Endothelial cell of umbilical vein (primary cell): ENCODE data around the gene UPF1. TPM values are rescaled to one million over a fixed set of nuclear protein-coding genes. Genes with fewer than 3 reads are reported as not detected.

ENCODE experiments used
- BruUV-seq: library from RNA; stranded (reverse); fragments of 400-500 nt; replicated peaks from 2 replicates; lab custom pipeline; 2021; lab: Mats Ljungman, UMichigan
- CTCF ChIA-PET: fragments of 300-600, 350-600 bp; sonication (Branson Sonifier 250); formaldehyde crosslinking; loops from one replicate; lab custom pipeline; 2021; ENCODE audit warnings: antibody characterized with exemption, inconsistent platforms; lab: Charles Lee
- POLR2A ChIA-PET: fragments of 300-600, 350-600 bp; sonication (Branson Sonifier 250); formaldehyde crosslinking; loops from one replicate; lab custom pipeline; 2021; ENCODE audit warnings: antibody characterized with exemption, inconsistent platforms; lab: Charles Lee
- DNase-seq: peaks from one replicate; pipeline ENCODE4 v3.0.0-alpha.2; 2011; ENCODE audit warnings: low read depth, low spot score
- FAIRE-seq: peaks from 2 replicates; lab custom pipeline; 2011; peaks lifted over from hg19 to GRCh38; lab: Jason Lieb, UNC
- H2AFZ ChIP-seq: 2 replicates; pipeline ENCODE4 v1.6.0; 2012; ENCODE audit warnings: low read depth, low read length, control low read depth, inconsistent platforms
- H3K27ac ChIP-seq: 2 replicates; pipeline ENCODE4 v1.5.1; 2011; ENCODE audit warnings: low read depth, mild to moderate bottlenecking, control low read depth, low read length, moderate library complexity; ENCODE audit not compliant: insufficient read depth
- H3K27me3 ChIP-seq, 2 experiments: 2 replicates each; pipeline versions ENCODE4 v1.6.0 to v1.6.1; 2011; ENCODE audit warnings: low read length in 2 of 2, mixed read lengths in 1 of 2; ENCODE audit not compliant: control insufficient read depth in 2 of 2, insufficient read depth in 2 of 2
- H3K36me3 ChIP-seq, 2 experiments: 2 replicates in 1 of 2; 3 replicates in 1 of 2; pipeline ENCODE4 v1.5.1; 2011; ENCODE audit warnings: low read length in 2 of 2, mild to moderate bottlenecking in 1 of 2, moderate library complexity in 1 of 2; ENCODE audit not compliant: control insufficient read depth in 2 of 2, insufficient read depth in 2 of 2; ENCODE audit errors: extremely low read depth in 1 of 2
- H3K4me1 ChIP-seq: 3 replicates; pipeline ENCODE4 v1.5.1; 2011; ENCODE audit warnings: mild to moderate bottlenecking, low read length; ENCODE audit not compliant: control insufficient read depth, insufficient read depth; ENCODE audit errors: extremely low read depth
- H3K4me2 ChIP-seq: 2 replicates; pipeline ENCODE4 v1.6.1; 2011; ENCODE audit warnings: low read length, control low read depth, mixed read lengths; ENCODE audit not compliant: insufficient read depth
- H3K4me3 ChIP-seq, 3 experiments: fragments of 200-600 bp in 1 of 3; sonication (generic), shearing (Covaris generic) in 1 of 3; replicated peaks in 1 of 3; 2 replicates each; pipeline ENCODE4 v1.5.1; 2011 to 2016; ENCODE audit warnings: control low read depth in 3 of 3, low read length in 3 of 3, mild to moderate bottlenecking in 2 of 3, inconsistent platforms in 1 of 3, low read depth in 1 of 3, moderate library complexity in 1 of 3; ENCODE audit not compliant: insufficient read depth in 1 of 3
- H3K79me2 ChIP-seq: 2 replicates; pipeline ENCODE4 v1.6.0; 2012; ENCODE audit warnings: low read length, inconsistent platforms; ENCODE audit not compliant: control insufficient read depth, insufficient read depth
- H3K9ac ChIP-seq: replicated peaks from 2 replicates; pipeline ENCODE3; 2011; ENCODE audit warnings: low read length, control low read depth; ENCODE audit not compliant: insufficient read depth; ENCODE audit errors: extremely low read depth
- H3K9me1 ChIP-seq: replicated peaks from 3 replicates; pipeline ENCODE4 v1.6.0; 2011; ENCODE audit warnings: mild to moderate bottlenecking, low read length; ENCODE audit not compliant: control insufficient read depth, insufficient read depth; ENCODE audit errors: extremely low read depth
- H3K9me3 ChIP-seq: replicated peaks from 2 replicates; pipeline ENCODE4 v1.5.1; 2012; ENCODE audit warnings: low read length, inconsistent platforms; ENCODE audit not compliant: control insufficient read depth, insufficient read depth
- H4K20me1 ChIP-seq: replicated peaks from 2 replicates; pipeline ENCODE3; 2011; ENCODE audit warnings: mild to moderate bottlenecking, low read length; ENCODE audit not compliant: control insufficient read depth, insufficient read depth; ENCODE audit errors: extremely low read depth
- FOS ChIP-seq: IDR thresholded peaks from 2 replicates; pipeline ENCODE4 v1.6.1; 2011; ENCODE audit warnings: mild to moderate bottlenecking, low read length, moderate library complexity, borderline replicate concordance; ENCODE audit not compliant: insufficient read depth
- GATA2 ChIP-seq: IDR thresholded peaks from 2 replicates; pipeline ENCODE4 v1.7.0; 2011; ENCODE audit warnings: low read depth, mild to moderate bottlenecking, moderate library complexity, mixed read lengths, low read length; ENCODE audit not compliant: insufficient read length, insufficient read depth
- JUN ChIP-seq: IDR thresholded peaks from 2 replicates; pipeline ENCODE4 v1.6.1; 2011; ENCODE audit warnings: borderline replicate concordance, low read depth; ENCODE audit not compliant: insufficient read length, insufficient read depth
- MAX ChIP-seq: IDR thresholded peaks from 2 replicates; pipeline ENCODE4 v1.6.1; 2011; ENCODE audit not compliant: insufficient read depth, insufficient read length
- MYC ChIP-seq: IDR thresholded peaks from one replicate; pipeline ENCODE4 v1.6.1; 2011; ENCODE audit warnings: mild to moderate bottlenecking, low read depth, low read length
- POLR2A ChIP-seq: IDR thresholded peaks from 2 replicates; pipeline ENCODE4 v1.6.1; 2012; ENCODE audit warnings: low read depth, mild to moderate bottlenecking, control low read depth, low read length
- POLR2AphosphoS5 ChIP-seq: IDR thresholded peaks from 2 replicates; pipeline ENCODE4 v1.6.1; 2012; ENCODE audit warnings: low read depth, mild to moderate bottlenecking, control low read depth, low read length, moderate library complexity; ENCODE audit not compliant: insufficient read depth
- dilution Hi-C: fragments of 300-500 bp; cut with MboI; formaldehyde crosslinking; loops from one replicate; pipeline ENCODE4 v1.15.0; 2019; ENCODE audit warnings: low sequenced_read_pairs; ENCODE audit not compliant: extremely low pct_ligation_motif_present
- intact Hi-C: fragments of 100-400 bp; cut with micrococcal nuclease; formaldehyde crosslinking; loops from one replicate; pipeline ENCODE4 v1.10.0; 2022
- polyA plus RNA-seq, 4 experiments: library from polyadenylated mRNA; depleted of rRNA in 3 of 4; stranded (reverse) in 3 of 4; unstranded in 1 of 4; fragments of >200 nt; gene quantifications; 2 replicates each; pipeline versions ENCODE4 v1.2.1 to v1.2.3, GENCODE V29; 2011 to 2012; ENCODE audit warnings: missing spikeins in 1 of 4
- total RNA-seq: library from RNA; stranded (reverse); gene quantifications from 2 replicates; pipeline ENCODE4 v1.2.3, GENCODE V29; 2021
- TF ChIP-seq, protein P1 (sequence below), 2 donors: IDR thresholded peaks; 1 replicate in 1 of 2; 2 replicates in 1 of 2; pipeline ENCODE4 v1.5.1; 2011; ENCODE audit warnings: low read length in 2 of 2, mild to moderate bottlenecking in 2 of 2, moderate library complexity in 2 of 2, control low read depth in 1 of 2, inconsistent platforms in 1 of 2, low read depth in 1 of 2; ENCODE audit not compliant: insufficient read depth in 1 of 2; ENCODE audit errors: extremely low read depth in 1 of 2

UPF1 gene
- total and polyA plus RNA-seq, 2 donors (not counting 3 experiments of a cell fraction or from before 2014, with no cell fraction given) = 65.9 to 68.2 TPM

GRCh38 chr19:18828786-18829185, 3.0 kb upstream of the UPF1 start:
- TF ChIP-seq POLR2A (no peak), POLR2AphosphoS5 (no peak), MYC (no peak), JUN (no peak), FOS (no peak), GATA2 (no peak), MAX (no peak)
- TF ChIP-seq, protein P1, sequence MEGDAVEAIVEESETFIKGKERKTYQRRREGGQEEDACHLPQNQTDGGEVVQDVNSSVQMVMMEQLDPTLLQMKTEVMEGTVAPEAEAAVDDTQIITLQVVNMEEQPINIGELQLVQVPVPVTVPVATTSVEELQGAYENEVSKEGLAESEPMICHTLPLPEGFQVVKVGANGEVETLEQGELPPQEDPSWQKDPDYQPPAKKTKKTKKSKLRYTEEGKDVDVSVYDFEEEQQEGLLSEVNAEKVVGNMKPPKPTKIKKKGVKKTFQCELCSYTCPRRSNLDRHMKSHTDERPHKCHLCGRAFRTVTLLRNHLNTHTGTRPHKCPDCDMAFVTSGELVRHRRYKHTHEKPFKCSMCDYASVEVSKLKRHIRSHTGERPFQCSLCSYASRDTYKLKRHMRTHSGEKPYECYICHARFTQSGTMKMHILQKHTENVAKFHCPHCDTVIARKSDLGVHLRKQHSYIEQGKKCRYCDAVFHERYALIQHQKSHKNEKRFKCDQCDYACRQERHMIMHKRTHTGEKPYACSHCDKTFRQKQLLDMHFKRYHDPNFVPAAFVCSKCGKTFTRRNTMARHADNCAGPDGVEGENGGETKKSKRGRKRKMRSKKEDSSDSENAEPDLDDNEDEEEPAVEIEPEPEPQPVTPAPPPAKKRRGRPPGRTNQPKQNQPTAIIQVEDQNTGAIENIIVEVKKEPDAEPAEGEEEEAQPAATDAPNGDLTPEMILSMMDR (IDR thresholded peaks at IDR 0.05; ENCODE audit: extremely low read depth in 1 of 2, insufficient read depth in 1 of 2, low read depth in 1 of 2, low read length in 2 of 2) = no peak
- CTCF ChIA-PET = interaction anchor here (0.7 to 1.4 kb wide), 3 partner anchors 11 to 31 kb away, joined by 3 to 4 read pairs (median 3); no protein-coding TSS in a partner anchor
- dilution Hi-C loops = no loop called here

More at GRCh38 chr19:18828786-18829185, 3.0 kb upstream of the UPF1 start:
- no peaks in the 10 kb centered on the region for H3K36me3 ChIP-seq
- H3K4me2 ChIP-seq = no peak overlapping the region
- no peak overlapping the region for H3K9ac ChIP-seq
- DNase-seq (no peak), FAIRE-seq (no peak)
- intact Hi-C loops = no loop called here
- no TSS peak for BruUV-seq
- no peaks in the 10 kb centered on the region for H3K9me3 ChIP-seq
- no peaks in the 10 kb centered on the region for H3K9me1 ChIP-seq
- H4K20me1 ChIP-seq = no peaks in the 10 kb centered on the region
- no peak overlapping the region for H2AFZ ChIP-seq
- peaks cover 2 to 4% of the 10 kb centered on the region in 2 experiments for H3K27me3 ChIP-seq
- H3K4me3 ChIP-seq = no peak overlapping the region
- POLR2A ChIA-PET = interaction anchor here (0.6 kb wide), 2 partner anchors 18 to 20 kb away, joined by 3 to 4 read pairs; no protein-coding TSS in a partner anchor
- peaks cover 8% of the 10 kb centered on the region for H3K4me1 ChIP-seq
- no peak overlapping the region for H3K27ac ChIP-seq
- peaks cover 20% of the 10 kb centered on the region for H3K79me2 ChIP-seq
